HFFc6 (cell line): Measurements from ENCODE around the gene THRB. TPM values are rescaled to one million over a fixed set of nuclear protein-coding genes. Genes with fewer than 3 reads are reported as not detected.

Experiments used
- DNase-seq: peaks from one replicate; pipeline ENCODE4 v3.0.0-alpha.2; 2018
- H3K27ac Mint-ChIP-seq: 2 replicates; pipeline ENCODE4 v1.8.0; 2020; ENCODE audit warnings: mild to moderate bottlenecking, mixed read lengths
- H3K27me3 Mint-ChIP-seq: 2 replicates; pipeline ENCODE4 v1.8.0; 2021; ENCODE audit warnings: mild to moderate bottlenecking, moderate library complexity, mixed read lengths; ENCODE audit not compliant: insufficient read depth
- H3K36me3 Mint-ChIP-seq: 2 replicates; pipeline ENCODE4 v1.8.0; 2021; ENCODE audit warnings: low read depth, mixed read lengths
- H3K4me1 Mint-ChIP-seq: 2 replicates; pipeline ENCODE4 v1.8.0; 2020; ENCODE audit warnings: low read depth, mixed read lengths
- H3K4me3 Mint-ChIP-seq: 2 replicates; pipeline ENCODE4 v1.8.0; 2020; ENCODE audit warnings: mild to moderate bottlenecking, moderate library complexity, mixed read lengths
- H3K9me3 Mint-ChIP-seq: 2 replicates; pipeline ENCODE4 v1.8.0; 2020; ENCODE audit warnings: mild to moderate bottlenecking, mixed read lengths
- CTCF ChIP-seq: fragments of 200-600 bp; sonication (generic); IDR thresholded peaks from 2 replicates; pipeline ENCODE4 v1.5.0; 2021; ENCODE audit warnings: antibody characterized with exemption, mild to moderate bottlenecking
- microRNA-seq: library from miRNA; unstranded; fragments of <30 nt; microRNA quantifications from one replicate; pipeline ENCODE4, GENCODE V29; 2019
- total RNA-seq, 6 experiments: library from RNA; stranded (reverse); fragmentation: NEBNext Ultra II Directional; extraction: Animal tissue kit (Norgen Biotek cat#: 25700); gene quantifications; 2 replicates in 1 of 6; 3 replicates in 5 of 6; pipeline ENCODE4 v1.2.3, GENCODE V29; 2021

Gene THRB
- total RNA-seq, 6 experiments from 2014 or later, result not detected

- Mint-ChIP-seq H3K27me3 (peaks cover 6% of the 10 kb centered on the region), H3K4me1 (no peaks in the 10 kb centered on the region; the same call in 1 of the 2 replicates), H3K9me3 (no peaks in the 10 kb centered on the region), H3K27ac (no peak overlapping the region), H3K36me3 (no peaks in the 10 kb centered on the region), H3K4me3 (no peak overlapping the region)
- TF ChIP-seq CTCF, result no peak
- DNase-seq, result no peak
These were observed 408.4 kb downstream of the THRB start for GRCh38 chr3:24086206-24086605.

GRCh38 chr3:24072193-24072592 is 422.5 kb downstream of the THRB start:
- Mint-ChIP-seq H3K36me3 (no peaks in the 10 kb centered on the region), H3K27ac (no peak overlapping the region), H3K9me3 (no peaks in the 10 kb centered on the region), H3K4me3 (no peak overlapping the region), H3K27me3 (peaks cover 5% of the 10 kb centered on the region; the same call in 1 of the 2 replicates), H3K4me1 (no peaks in the 10 kb centered on the region)
- no peak for DNase-seq
- no peak for TF ChIP-seq CTCF

GRCh38 chr3:24069045-24069444 is 425.6 kb downstream of the THRB start:
- Mint-ChIP-seq H3K4me1 (peaks cover 6% of the 10 kb centered on the region), H3K4me3 (no peak overlapping the region), H3K27me3 (no peaks in the 10 kb centered on the region), H3K9me3 (no peaks in the 10 kb centered on the region), H3K36me3 (no peaks in the 10 kb centered on the region), H3K27ac (no peak overlapping the region)
- TF ChIP-seq CTCF, result peak; percentile 69
- DNase-seq, result peak; percentile 18

GRCh38 chr3:24067483-24067882 is 427.2 kb downstream of the THRB start:
- H3K4me1 Mint-ChIP-seq, result peaks cover 6% of the 10 kb centered on the region
- H3K27me3 Mint-ChIP-seq, result no peaks in the 10 kb centered on the region
- no peaks in the 10 kb centered on the region for H3K36me3 Mint-ChIP-seq
- H3K4me3 Mint-ChIP-seq, result no peak overlapping the region
- no peak for TF ChIP-seq CTCF
- no peaks in the 10 kb centered on the region for H3K9me3 Mint-ChIP-seq
- no peak for DNase-seq
- H3K27ac Mint-ChIP-seq, result no peak overlapping the region

Small RNA genes lying within 50 kb of the gene (microRNA-seq; reads per million reads assigned to microRNA genes)
- not detected for gene MIR4792
